ENCODE measurements around the gene GOLGB1.

GOLGB1 gene

DNA sequence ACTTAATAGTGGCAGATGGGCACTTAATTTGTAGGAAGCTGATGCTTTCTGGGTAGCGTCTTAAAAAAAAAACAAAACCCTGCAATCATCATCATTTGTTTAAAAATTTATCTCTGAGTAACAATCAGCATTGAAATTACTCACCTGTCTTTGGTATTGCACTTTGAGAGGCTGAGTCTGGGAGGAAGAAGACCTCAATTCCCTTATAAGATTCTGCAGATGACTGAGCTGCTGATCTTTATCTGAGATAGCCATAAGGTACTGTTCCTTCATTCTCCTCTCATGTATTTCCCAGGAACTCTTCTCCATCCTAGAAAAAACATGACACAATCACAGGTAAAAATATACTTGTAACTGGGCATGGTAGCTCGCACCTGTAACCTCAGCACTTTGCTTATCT lies 72.4 kb downstream of the GOLGB1 start:
- Histone ChIP-seq H3K4me2 (no peak overlapping the region), H4K20me1 (ENCODE audit: insufficient read depth) (no peaks in the 10 kb centered on the region), H3K79me2 (ENCODE audit: insufficient read depth, low read depth) (no peaks in the 10 kb centered on the region), H3K27me3 (ENCODE audit: insufficient read depth, low read depth) (no peaks in the 10 kb centered on the region), H3K9ac (no peak overlapping the region), H3K27ac (no peak overlapping the region), H2AFZ (ENCODE audit: low read depth) (no peak overlapping the region), H3K36me3 (ENCODE audit: insufficient read depth) (peaks cover 7% of the 10 kb centered on the region; the same call in 1 of the 2 replicates), H3K4me1 (ENCODE audit: low read depth, poor library complexity, severe bottlenecking) (peaks cover 11% of the 10 kb centered on the region), H3K4me3 (IDR thresholded peaks at IDR 0.05; ENCODE audit: insufficient read depth, low read depth, low read length) (no peak overlapping the region)
- TF ChIP-seq, protein P1, sequence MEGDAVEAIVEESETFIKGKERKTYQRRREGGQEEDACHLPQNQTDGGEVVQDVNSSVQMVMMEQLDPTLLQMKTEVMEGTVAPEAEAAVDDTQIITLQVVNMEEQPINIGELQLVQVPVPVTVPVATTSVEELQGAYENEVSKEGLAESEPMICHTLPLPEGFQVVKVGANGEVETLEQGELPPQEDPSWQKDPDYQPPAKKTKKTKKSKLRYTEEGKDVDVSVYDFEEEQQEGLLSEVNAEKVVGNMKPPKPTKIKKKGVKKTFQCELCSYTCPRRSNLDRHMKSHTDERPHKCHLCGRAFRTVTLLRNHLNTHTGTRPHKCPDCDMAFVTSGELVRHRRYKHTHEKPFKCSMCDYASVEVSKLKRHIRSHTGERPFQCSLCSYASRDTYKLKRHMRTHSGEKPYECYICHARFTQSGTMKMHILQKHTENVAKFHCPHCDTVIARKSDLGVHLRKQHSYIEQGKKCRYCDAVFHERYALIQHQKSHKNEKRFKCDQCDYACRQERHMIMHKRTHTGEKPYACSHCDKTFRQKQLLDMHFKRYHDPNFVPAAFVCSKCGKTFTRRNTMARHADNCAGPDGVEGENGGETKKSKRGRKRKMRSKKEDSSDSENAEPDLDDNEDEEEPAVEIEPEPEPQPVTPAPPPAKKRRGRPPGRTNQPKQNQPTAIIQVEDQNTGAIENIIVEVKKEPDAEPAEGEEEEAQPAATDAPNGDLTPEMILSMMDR (conservative IDR thresholded peaks at IDR 0.05; ENCODE audit: low read depth, low read length) = no peak

DNA sequence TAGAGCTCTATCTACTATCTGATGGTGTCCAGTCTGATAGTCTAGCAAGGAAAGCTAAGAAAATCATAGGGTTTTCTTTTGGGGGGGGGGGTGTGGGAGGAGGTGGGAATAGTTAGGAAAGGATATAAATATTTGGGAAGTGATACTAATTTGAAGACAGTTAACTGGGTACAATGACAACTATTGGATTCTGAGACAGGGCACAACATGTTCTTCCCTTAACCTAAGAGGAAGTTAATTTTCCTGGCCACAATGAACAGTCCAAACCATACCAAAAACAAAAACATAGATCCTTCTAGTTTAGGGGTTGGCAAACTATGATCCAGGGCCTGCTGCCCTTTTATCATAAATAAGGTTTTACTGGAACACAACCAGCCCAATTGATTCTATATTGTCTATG lies 78.9 kb downstream of the GOLGB1 start:
- TF ChIP-seq, protein P1 (conservative IDR thresholded peaks at IDR 0.05; ENCODE audit: low read depth, low read length) = no peak
- no peaks in the 10 kb centered on the region for H3K4me1 ChIP-seq (ENCODE audit: low read depth, poor library complexity, severe bottlenecking)
- H4K20me1 ChIP-seq (ENCODE audit: insufficient read depth) = no peaks in the 10 kb centered on the region
- no peak overlapping the region for H2AFZ ChIP-seq (ENCODE audit: low read depth)
- H3K4me2 ChIP-seq = no peak overlapping the region
- H3K27ac ChIP-seq = no peak overlapping the region
- H3K36me3 ChIP-seq (ENCODE audit: insufficient read depth) = peaks cover 9% of the 10 kb centered on the region; the same call in 1 of the 2 replicates
- H3K79me2 ChIP-seq (ENCODE audit: insufficient read depth, low read depth) = no peaks in the 10 kb centered on the region
- H3K9ac ChIP-seq = no peak overlapping the region
- no peaks in the 10 kb centered on the region for H3K27me3 ChIP-seq (ENCODE audit: insufficient read depth, low read depth)
- no peak overlapping the region for H3K4me3 ChIP-seq (IDR thresholded peaks at IDR 0.05; ENCODE audit: insufficient read depth, low read depth, low read length)

DNA sequence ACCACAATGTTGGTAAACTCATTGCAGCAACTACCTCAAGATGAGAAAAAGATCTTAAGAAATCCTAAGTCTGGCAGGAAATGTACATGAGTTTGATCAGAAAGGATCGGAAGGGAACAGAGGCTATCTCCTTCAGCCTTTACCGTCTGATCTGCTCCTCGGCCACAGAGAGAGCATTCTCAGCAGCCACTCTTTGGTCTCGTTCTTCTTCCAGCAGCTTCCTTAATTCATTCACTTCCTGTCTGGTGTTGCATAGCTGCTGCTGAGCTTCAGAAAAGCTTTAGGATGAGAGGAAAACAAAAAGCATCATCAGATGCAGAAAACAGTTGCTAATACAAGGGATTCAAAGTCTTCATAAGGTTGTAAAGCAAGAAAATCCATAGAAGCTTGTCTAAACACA lies 82.2 kb downstream of the GOLGB1 start:
- H2AFZ ChIP-seq (ENCODE audit: low read depth) = no peak overlapping the region
- TF ChIP-seq, protein P1 (conservative IDR thresholded peaks at IDR 0.05; ENCODE audit: low read depth, low read length) = no peak
- H3K27ac ChIP-seq = no peak overlapping the region
- H3K27me3 ChIP-seq (ENCODE audit: insufficient read depth, low read depth) = no peaks in the 10 kb centered on the region
- H3K79me2 ChIP-seq (ENCODE audit: insufficient read depth, low read depth) = no peaks in the 10 kb centered on the region
- no peaks in the 10 kb centered on the region for H3K4me1 ChIP-seq (ENCODE audit: low read depth, poor library complexity, severe bottlenecking)
- peaks cover 5% of the 10 kb centered on the region; the same call in 1 of the 2 replicates for H3K36me3 ChIP-seq (ENCODE audit: insufficient read depth)
- H3K9ac ChIP-seq = no peak overlapping the region
- no peak overlapping the region for H3K4me2 ChIP-seq
- no peak overlapping the region for H3K4me3 ChIP-seq (IDR thresholded peaks at IDR 0.05; ENCODE audit: insufficient read depth, low read depth, low read length)
- H4K20me1 ChIP-seq (ENCODE audit: insufficient read depth) = no peaks in the 10 kb centered on the region

DNA sequence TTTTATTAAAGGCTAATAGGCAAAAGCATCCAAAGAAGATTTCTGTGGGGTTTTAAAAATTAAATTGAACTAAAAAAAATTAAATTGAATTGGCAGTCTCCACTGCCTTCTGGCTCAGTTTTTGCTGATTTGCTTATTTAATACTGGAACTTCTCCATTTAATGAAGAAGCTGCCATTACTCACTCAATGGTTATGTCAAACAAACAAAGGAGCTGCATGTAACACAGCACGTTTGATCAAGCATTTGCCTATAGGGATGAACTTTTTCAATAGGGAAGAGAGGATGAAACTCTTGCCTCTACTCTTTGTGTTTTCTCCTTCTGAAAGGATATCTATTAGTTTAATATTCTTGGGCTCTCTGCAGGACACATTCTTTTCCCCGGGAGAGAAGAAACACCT lies 84.1 kb downstream of the GOLGB1 start:
- Histone ChIP-seq H3K4me3 (IDR thresholded peaks at IDR 0.05; ENCODE audit: insufficient read depth, low read depth, low read length) (no peak overlapping the region), H3K36me3 (ENCODE audit: insufficient read depth) (peaks cover 5% of the 10 kb centered on the region; the same call in 1 of the 2 replicates), H3K79me2 (ENCODE audit: insufficient read depth, low read depth) (no peaks in the 10 kb centered on the region), H2AFZ (ENCODE audit: low read depth) (no peak overlapping the region), H3K27ac (no peak overlapping the region), H3K4me1 (ENCODE audit: low read depth, poor library complexity, severe bottlenecking) (peaks cover 8% of the 10 kb centered on the region), H4K20me1 (ENCODE audit: insufficient read depth) (no peaks in the 10 kb centered on the region), H3K27me3 (ENCODE audit: insufficient read depth, low read depth) (no peaks in the 10 kb centered on the region), H3K4me2 (no peak overlapping the region), H3K9ac (no peak overlapping the region)
- TF ChIP-seq, protein P1 (conservative IDR thresholded peaks at IDR 0.05; ENCODE audit: low read depth, low read length) = no peak
